HepG2 (cell line): ENCODE results near the gene DDX1. TPM values are rescaled to one million over a fixed set of nuclear protein-coding genes. Genes with fewer than 3 reads are reported as not detected.

Experiments
- ATF7 ChIP-seq, 2 experiments: fragments of 450-650 bp in 1 of 2; sonication (generic) in 1 of 2; formaldehyde crosslinking in 1 of 2; IDR thresholded peaks; 2 replicates each; pipeline versions ENCODE4 v1.4.0 to v1.6.1; 2016 to 2020; ENCODE audit warnings: antibody characterized with exemption in 1 of 2, mild to moderate bottlenecking in 1 of 2, missing genetic modification reagents in 1 of 2
- ESRRA ChIP-seq: sonication (generic); formaldehyde crosslinking; IDR thresholded peaks from 2 replicates; pipeline ENCODE4 v1.5.1; 2020; ENCODE audit warnings: mild to moderate bottlenecking, low read depth, missing genetic modification reagents
- GFI1 ChIP-seq: sonication (generic); formaldehyde crosslinking; IDR thresholded peaks from 2 replicates; pipeline ENCODE4 v1.5.0; 2020; ENCODE audit warnings: missing genetic modification reagents, mild to moderate bottlenecking, borderline replicate concordance
- ISL2 ChIP-seq: sonication (generic); formaldehyde crosslinking; IDR thresholded peaks from 2 replicates; pipeline ENCODE4 v1.5.0; 2020; ENCODE audit warnings: missing genetic modification reagents
- MTF2 ChIP-seq: sonication (generic); formaldehyde crosslinking; IDR thresholded peaks from 2 replicates; pipeline ENCODE4 v1.5.0; 2020; ENCODE audit warnings: missing genetic modification reagents, borderline replicate concordance
- NCOR1 ChIP-seq: fragments of 200-600 bp; sonication (generic); IDR thresholded peaks from 2 replicates; pipeline ENCODE4 v1.7.0; 2017; ENCODE audit warnings: antibody characterized with exemption, low read length, borderline replicate concordance
- ONECUT2 ChIP-seq: sonication (generic); formaldehyde crosslinking; IDR thresholded peaks from 2 replicates; pipeline ENCODE4 v1.4.0; 2020; ENCODE audit warnings: missing genetic modification reagents
- PAWR ChIP-seq: sonication (generic); formaldehyde crosslinking; IDR thresholded peaks from 2 replicates; pipeline ENCODE4 v1.4.0; 2020; ENCODE audit warnings: missing genetic modification reagents, mild to moderate bottlenecking, borderline replicate concordance
- SATB2 ChIP-seq: sonication (generic); formaldehyde crosslinking; IDR thresholded peaks from 2 replicates; pipeline ENCODE4 v1.5.0; 2020; ENCODE audit warnings: missing genetic modification reagents
- THAP9 ChIP-seq: sonication (generic); formaldehyde crosslinking; IDR thresholded peaks from 2 replicates; pipeline ENCODE4; 2020; ENCODE audit warnings: missing genetic modification reagents, mild to moderate bottlenecking, borderline replicate concordance
- XRCC5 ChIP-seq: fragments of 200-400 bp; formaldehyde crosslinking; optimal IDR thresholded peaks from 2 replicates; pipeline ENCODE3; 2017; ENCODE audit warnings: mild to moderate bottlenecking, low read length
- ZBTB20 ChIP-seq: sonication (generic); formaldehyde crosslinking; IDR thresholded peaks from 2 replicates; pipeline ENCODE4 v1.8.1; 2023; ENCODE audit warnings: missing genetic modification reagents, low read depth, mild to moderate bottlenecking, borderline replicate concordance
- ZFYVE20 ChIP-seq: sonication (generic); formaldehyde crosslinking; IDR thresholded peaks from 2 replicates; pipeline ENCODE4 v1.8.0; 2023; ENCODE audit warnings: low read depth, mild to moderate bottlenecking, moderate library complexity, missing genetic modification reagents, borderline replicate concordance
- ZIK1 ChIP-seq: sonication (generic); formaldehyde crosslinking; IDR thresholded peaks from 2 replicates; pipeline ENCODE4 v1.5.0; 2020; ENCODE audit warnings: mild to moderate bottlenecking, low read depth, missing genetic modification reagents, borderline replicate concordance
- ZNF18 ChIP-seq: sonication (generic); formaldehyde crosslinking; IDR thresholded peaks from 2 replicates; pipeline ENCODE4 v1.8.0; 2022; ENCODE audit warnings: mild to moderate bottlenecking, missing genetic modification reagents; ENCODE audit not compliant: insufficient replicate concordance
- ZNF280D ChIP-seq: sonication (generic); formaldehyde crosslinking; IDR thresholded peaks from 2 replicates; pipeline ENCODE4 v1.5.1; 2020; ENCODE audit warnings: mild to moderate bottlenecking, missing genetic modification reagents
- ZNF362 ChIP-seq: sonication (generic); formaldehyde crosslinking; IDR thresholded peaks from 2 replicates; pipeline ENCODE4 v1.4.0; 2020; ENCODE audit warnings: missing genetic modification reagents, mild to moderate bottlenecking, borderline replicate concordance
- ZUFSP ChIP-seq: sonication (generic); formaldehyde crosslinking; IDR thresholded peaks from 2 replicates; pipeline ENCODE4 v1.9.0; 2021; ENCODE audit warnings: missing genetic modification reagents, mild to moderate bottlenecking, borderline replicate concordance
- polyA plus RNA-seq, 8 experiments: library from polyadenylated mRNA; depleted of rRNA in 3 of 8; stranded (reverse) in 7 of 8; unstranded in 1 of 8; fragments of >200 nt; fragmentation: Illumina TruSeq in 4 of 8; extraction: Trizol in 4 of 8; gene quantifications; 2 replicates each; pipeline versions ENCODE4 v1.2.1 to v1.2.3, GENCODE V29; 2011 to 2016; ENCODE audit warnings: low read depth in 4 of 8, missing spikeins in 1 of 8, mixed read lengths in 1 of 8; ENCODE audit not compliant: insufficient read depth in 1 of 8
- total RNA-seq, 5 experiments: library from RNA; depleted of rRNA; stranded (reverse); fragments of >200 nt; fragmentation: Illumina TruSeq; extraction: Trizol; gene quantifications; 2 replicates each; pipeline ENCODE4 v1.2.3, GENCODE V29; 2016; ENCODE audit warnings: low read depth in 1 of 5

Gene DDX1
- total and polyA plus RNA-seq, 2 of the 13 experiments (the other 11 are each of a cell fraction or from before 2014, with no cell fraction given) = 81.6 to 130 TPM

- peak; percentile 96 for TF ChIP-seq ZNF280D (CRISPR knock-in tag)
- TF ChIP-seq MTF2 (CRISPR knock-in tag) = no peak
- TF ChIP-seq ESRRA (CRISPR knock-in tag) = peak; percentile 59; the same call in 1 of the 2 replicates
- peak; percentile 84 for TF ChIP-seq ONECUT2 (CRISPR knock-in tag)
- no peak for TF ChIP-seq ZIK1 (CRISPR knock-in tag)
- 0 out of 2 replicates have a peak, but pooled peaks have one; percentile 43 for TF ChIP-seq ATF7 (IDR thresholded peaks at IDR 0.05)
- TF ChIP-seq ATF7 (CRISPR knock-in tag; IDR thresholded peaks at IDR 0.05) = no peak
- TF ChIP-seq NCOR1 = peak; percentile 47; the same call in 1 of the 2 replicates
- TF ChIP-seq ZUFSP (CRISPR knock-in tag) = no peak
- peak; percentile 79 for TF ChIP-seq ISL2 (CRISPR knock-in tag)
- TF ChIP-seq ZFYVE20 (CRISPR knock-in tag) = no peak
- TF ChIP-seq SATB2 (CRISPR knock-in tag) = no peak
- no peak for TF ChIP-seq THAP9
- no peak for TF ChIP-seq PAWR
- TF ChIP-seq XRCC5 = no peak
- peak; percentile 29; the same call in 1 of the 2 replicates for TF ChIP-seq ZBTB20
- peak; percentile 61; the same call in 1 of the 2 replicates for TF ChIP-seq ZNF362 (CRISPR knock-in tag)
- TF ChIP-seq GFI1 = peak; percentile 37; the same call in 1 of the 2 replicates
- no peak for TF ChIP-seq ZNF18
Observed at GRCh38 chr2:15641530-15641982, 49.9 kb downstream of the DDX1 start (continued).
